Measurements from ENCODE around the gene TMTC2. TPM values are rescaled to one million over a fixed set of nuclear protein-coding genes. Genes with fewer than 3 reads are reported as not detected.

TMTC2 gene
- total and polyA plus RNA-seq, 2 donors (not counting 1 experiment from before 2014, with no cell fraction given), result 2.4 to 3.2 TPM

DNA sequence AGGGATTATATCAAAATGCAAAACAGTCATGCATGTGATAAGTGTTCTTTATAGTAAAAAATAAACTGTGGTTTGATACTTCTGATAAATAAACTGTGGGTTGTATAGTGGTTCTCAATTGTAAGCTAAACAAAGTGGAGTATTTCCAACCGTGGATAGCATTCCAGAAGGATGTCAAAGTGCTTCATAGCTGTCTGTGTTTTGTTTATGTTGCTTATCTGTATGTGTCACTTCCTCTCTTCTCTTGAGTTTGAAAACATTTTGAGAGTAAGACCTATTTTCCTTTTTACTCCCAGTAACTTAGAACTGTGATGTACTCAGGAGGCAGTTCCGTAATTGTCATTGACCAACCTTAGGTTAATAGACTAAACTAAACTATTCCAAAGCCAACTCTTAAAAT, 415.8 kb downstream of the TMTC2 start:
- Mint-ChIP-seq H3K4me1 (no peaks in the 10 kb centered on the region), H3K27ac (no peak overlapping the region), H3K9me3 (ENCODE audit: insufficient read depth) (no peaks in the 10 kb centered on the region), H3K27me3 (no peaks in the 10 kb centered on the region), H3K4me3 (no peak overlapping the region)
- Histone ChIP-seq H4K20me1 (ENCODE audit: control insufficient read depth, insufficient read depth, low read length, poor library complexity, severe bottlenecking) (no peaks in the 10 kb centered on the region), H3K27me3 (replicated peaks in 1 of 4; ENCODE audit: control extremely low read depth in 1 of 4, control insufficient read depth in 3 of 4, insufficient read depth in 4 of 4, low read length in 3 of 4) (no peaks in the 10 kb centered on the region), H3K36me3 (replicated peaks in 1 of 2; ENCODE audit: control extremely low read depth in 1 of 2, control insufficient read depth in 1 of 2, extremely low read depth in 1 of 2, insufficient read depth in 2 of 2, low read length in 1 of 2) (no peaks in the 10 kb centered on the region), H3K4me2 (replicated peaks; ENCODE audit: low read depth, low read length, poor library complexity, severe bottlenecking) (no peak overlapping the region), H3K4me3 (ENCODE audit: control extremely low read depth in 1 of 5, extremely low read depth in 1 of 5, insufficient read depth in 1 of 5, low read depth in 2 of 5, low read length in 4 of 5) (no peak overlapping the region), H3K9me3 (ENCODE audit: control extremely low read depth in 1 of 3, control insufficient read depth in 2 of 3, insufficient read depth in 1 of 3, low read length in 2 of 3) (peaks cover 0 to 7% (median 2%) of the 10 kb centered on the region in 3 donors), H2AFZ (ENCODE audit: insufficient read depth, low read depth, low read length, poor library complexity, severe bottlenecking) (no peak overlapping the region), H3K4me1 (ENCODE audit: control insufficient read depth in 2 of 2, insufficient read depth in 2 of 2, low read length in 2 of 2) (no peaks in the 10 kb centered on the region), H3K9ac (ENCODE audit: low read length) (no peak overlapping the region), H3K79me2 (ENCODE audit: control insufficient read depth, insufficient read depth, low read length) (no peaks in the 10 kb centered on the region), H3K27ac (ENCODE audit: low read length in 2 of 2) (no peak overlapping the region)
- intact Hi-C loops (cut with micrococcal nuclease), result no loop called here
- CTCF ChIA-PET, result no interaction called here
- no CpG with 5 or more reads among the region's 2 CpGs for WGBS (ENCODE audit: insufficient coverage)
- DNase-seq (no peak), ATAC-seq (ENCODE audit: low read depth) (no peak)
- TF ChIP-seq CTCF (IDR thresholded peaks at IDR 0.05) (no peak), EZH2 (IDR thresholded peaks at IDR 0.05; ENCODE audit: borderline replicate concordance, insufficient read depth, low read depth, low read length, poor library complexity, severe bottlenecking) (no peak)
- POLR2A ChIA-PET, result no interaction called here

DNA sequence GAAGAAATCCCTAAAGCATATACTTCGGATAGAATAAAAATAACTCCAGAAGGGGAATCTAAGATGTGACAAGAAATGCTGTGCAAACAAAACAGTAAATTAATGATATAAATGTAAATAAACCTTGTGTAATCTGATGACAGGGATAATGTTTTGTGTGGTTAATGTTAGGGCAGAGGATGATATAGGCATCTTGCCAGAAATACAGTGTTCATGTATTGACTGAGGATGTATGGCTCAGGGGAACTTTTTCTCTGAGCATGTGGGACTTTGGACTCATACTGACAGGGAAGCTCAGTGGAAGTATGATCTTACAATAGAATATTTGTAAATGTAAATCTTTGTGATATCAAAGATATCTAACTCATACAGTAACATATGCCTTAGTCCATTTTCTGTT, 420.2 kb downstream of the TMTC2 start:
- no peaks in the 10 kb centered on the region for H3K36me3 ChIP-seq (replicated peaks in 1 of 2; ENCODE audit: control extremely low read depth in 1 of 2, control insufficient read depth in 1 of 2, extremely low read depth in 1 of 2, insufficient read depth in 2 of 2, low read length in 1 of 2)
- H3K9me3 Mint-ChIP-seq (ENCODE audit: insufficient read depth), result peaks cover 2% of the 10 kb centered on the region
- no peaks in the 10 kb centered on the region for H4K20me1 ChIP-seq (ENCODE audit: control insufficient read depth, insufficient read depth, low read length, poor library complexity, severe bottlenecking)
- ATAC-seq (ENCODE audit: low read depth), result no peak
- intact Hi-C loops (cut with micrococcal nuclease), result no loop called here
- TF ChIP-seq EZH2 (IDR thresholded peaks at IDR 0.05; ENCODE audit: borderline replicate concordance, insufficient read depth, low read depth, low read length, poor library complexity, severe bottlenecking), result no peak
- no peak for TF ChIP-seq CTCF (IDR thresholded peaks at IDR 0.05)
- H3K27ac Mint-ChIP-seq, result no peak overlapping the region
- H3K4me3 Mint-ChIP-seq, result no peak overlapping the region
- no CpG with 5 or more reads among the region's 1 CpG for WGBS (ENCODE audit: insufficient coverage)
- no peaks in the 10 kb centered on the region for H3K27me3 ChIP-seq (replicated peaks in 1 of 4; ENCODE audit: control extremely low read depth in 1 of 4, control insufficient read depth in 3 of 4, insufficient read depth in 4 of 4, low read length in 3 of 4)
- no peak overlapping the region for H3K9ac ChIP-seq (ENCODE audit: low read length)
- H3K9me3 ChIP-seq (ENCODE audit: control extremely low read depth in 1 of 3, control insufficient read depth in 2 of 3, insufficient read depth in 1 of 3, low read length in 2 of 3), result peaks cover 0 to 7% (median 1%) of the 10 kb centered on the region in 3 donors
- no peak overlapping the region for H2AFZ ChIP-seq (ENCODE audit: insufficient read depth, low read depth, low read length, poor library complexity, severe bottlenecking)
- H3K79me2 ChIP-seq (ENCODE audit: control insufficient read depth, insufficient read depth, low read length), result no peaks in the 10 kb centered on the region
- no peak overlapping the region for H3K4me3 ChIP-seq (ENCODE audit: control extremely low read depth in 1 of 5, extremely low read depth in 1 of 5, insufficient read depth in 1 of 5, low read depth in 2 of 5, low read length in 4 of 5)
- ChIA-PET POLR2A (no interaction called here), CTCF (no interaction called here)
- H3K4me2 ChIP-seq (replicated peaks; ENCODE audit: low read depth, low read length, poor library complexity, severe bottlenecking), result no peak overlapping the region
- H3K4me1 Mint-ChIP-seq, result no peaks in the 10 kb centered on the region
- H3K27ac ChIP-seq (ENCODE audit: low read length in 2 of 2), result no peak overlapping the region
- no peaks in the 10 kb centered on the region for H3K4me1 ChIP-seq (ENCODE audit: control insufficient read depth in 2 of 2, insufficient read depth in 2 of 2, low read length in 2 of 2)
- DNase-seq, result no peak
- no peaks in the 10 kb centered on the region for H3K27me3 Mint-ChIP-seq

Measured in B cell (primary cell).